Stimulated activated CD4-positive, alpha-beta T cell treated with anti-CD3 and anti-CD28 coated beads, Interleukin-1b, Interleukin-23, amount 100 ng/mL, for 1 hour (primary cell): ENCODE data around the gene FAM25A.
A peak's percentile ranks its signal among the peaks of the same experiment; 100 is the strongest.
"Not testable (repeated sequence)": the region's sequence is repeated elsewhere in the genome, so short reads cannot be mapped to it uniquely, and the experiment has no call there.

Experiments
- DNase-seq, 2 donors: peaks; one replicate each; pipeline ENCODE4 v3.0.0-alpha.2; 2020; ENCODE audit warnings: low read depth in 2 of 2

The FAM25A gene

GRCh38 chr10:87020056-87020455 lies at the start of gene FAM25A:
Gene FAM25A (plus strand): TSS chr10:87020294. CDS start chr10:87020325, 31 bp downstream.
- DNase-seq = not testable (repeated sequence)

DNA sequence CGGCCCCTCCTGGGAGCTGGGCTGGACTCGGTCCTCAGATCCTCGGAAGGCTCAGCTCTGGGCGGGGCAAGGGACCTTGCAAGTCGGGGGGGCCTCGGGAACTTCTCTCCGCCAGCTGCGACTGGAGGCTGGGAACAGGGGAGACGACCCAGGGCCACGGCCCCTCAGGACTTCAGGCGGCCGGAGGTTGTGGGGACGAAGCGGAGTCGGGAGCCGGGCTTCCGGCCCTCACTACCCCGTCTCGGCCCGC lies 49.2 kb upstream of the FAM25A start:
- DNase-seq = no peak

DNA sequence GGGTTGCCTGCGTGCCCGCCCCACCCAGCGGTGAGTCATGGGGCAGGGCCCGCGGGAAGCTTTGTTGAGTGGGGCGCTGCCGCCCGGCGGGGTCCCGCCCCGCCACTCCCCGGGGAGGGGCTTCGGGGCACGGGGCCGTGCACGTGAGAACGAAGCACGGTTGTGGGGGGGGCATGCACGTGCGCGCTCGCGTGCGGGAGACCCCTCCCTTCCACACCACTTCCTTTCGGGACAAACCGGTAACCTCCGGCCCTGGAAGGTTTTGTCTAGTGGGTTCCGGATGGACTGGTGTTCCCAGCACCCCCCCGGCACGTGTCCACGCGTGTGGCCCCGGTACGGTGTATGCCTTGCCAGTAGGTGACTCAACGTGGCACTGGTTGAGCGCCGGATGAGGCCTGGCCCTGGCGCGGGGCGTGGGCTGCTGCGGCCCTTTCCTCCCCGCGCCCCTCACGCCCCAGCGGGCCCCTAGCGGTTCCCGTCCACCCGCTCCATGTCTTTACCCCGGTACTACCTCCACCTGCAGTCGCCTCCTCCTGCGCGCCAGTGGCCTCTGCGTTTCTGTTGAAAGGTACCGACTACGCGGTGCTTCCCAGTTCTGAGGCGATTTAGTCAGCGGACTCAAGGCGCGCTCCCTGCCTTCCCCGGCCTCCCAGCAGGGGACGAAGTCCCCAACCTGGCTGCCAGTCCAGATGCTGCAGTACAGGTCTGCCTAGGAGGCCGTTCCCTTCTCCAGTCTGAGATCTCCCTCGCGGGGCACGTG lies 48.7 kb upstream of the FAM25A start:
- DNase-seq = peak; percentile 72 to 81

GRCh38 chr10:86972613-86973380 lies 47.3 kb upstream of the FAM25A start:
- DNase-seq = no peak

DNA sequence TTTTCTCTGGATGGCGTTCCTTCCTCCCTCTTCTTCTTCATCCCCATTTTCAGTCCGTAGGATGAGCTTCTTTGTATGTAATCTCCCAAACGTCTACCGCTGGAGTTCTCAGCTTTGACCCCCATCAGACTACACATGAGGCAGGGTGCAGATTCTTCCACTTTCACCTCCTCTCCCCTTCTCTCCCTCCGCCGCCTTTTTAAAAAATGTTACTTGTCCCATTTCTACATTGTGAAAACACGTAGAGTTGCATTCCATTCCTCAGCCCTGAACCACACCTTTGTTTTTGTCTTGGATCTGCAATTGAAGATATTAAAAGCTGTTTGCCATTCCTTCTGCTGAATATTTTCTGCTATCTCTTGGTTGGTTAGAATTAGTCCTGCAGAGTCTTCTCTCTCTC lies 45.6 kb upstream of the FAM25A start:
- no peak for DNase-seq

GRCh38 chr10:86976362-86977056 lies 43.6 kb upstream of the FAM25A start:
- DNase-seq = no peak

- DNase-seq = not testable (repeated sequence)
Observed at GRCh38 chr10:86978457-86978856, 41.6 kb upstream of the FAM25A start.

- no peak for DNase-seq
Observed at GRCh38 chr10:86979296-86979818, 40.7 kb upstream of the FAM25A start.

- DNase-seq = no peak
Observed at GRCh38 chr10:86979977-86980448, 40.1 kb upstream of the FAM25A start.

- not testable (repeated sequence) for DNase-seq
Observed at GRCh38 chr10:86981020-86981419, 39.1 kb upstream of the FAM25A start.

DNA sequence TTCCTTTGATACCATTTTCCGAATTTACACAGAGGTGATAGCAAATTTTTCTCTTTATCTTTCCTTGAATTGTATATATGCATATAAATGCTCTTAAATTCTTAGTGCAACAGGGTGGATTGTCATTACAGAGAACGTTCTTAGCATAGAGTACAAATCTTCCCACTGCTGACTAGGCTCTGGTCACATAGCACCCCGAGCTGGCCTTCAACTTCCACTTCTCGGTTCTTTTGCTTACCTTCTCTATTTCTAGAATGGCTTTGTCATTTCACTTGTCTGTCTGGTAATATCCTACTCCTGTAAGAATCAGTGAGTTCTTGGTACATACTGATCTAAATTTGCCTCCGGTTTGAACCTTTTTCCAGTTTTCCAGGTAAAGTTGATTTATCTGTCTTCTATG lies 38.4 kb upstream of the FAM25A start:
- no peak for DNase-seq

- not testable (repeated sequence) for DNase-seq
Observed at GRCh38 chr10:86984498-86984897, 35.6 kb upstream of the FAM25A start.

DNA sequence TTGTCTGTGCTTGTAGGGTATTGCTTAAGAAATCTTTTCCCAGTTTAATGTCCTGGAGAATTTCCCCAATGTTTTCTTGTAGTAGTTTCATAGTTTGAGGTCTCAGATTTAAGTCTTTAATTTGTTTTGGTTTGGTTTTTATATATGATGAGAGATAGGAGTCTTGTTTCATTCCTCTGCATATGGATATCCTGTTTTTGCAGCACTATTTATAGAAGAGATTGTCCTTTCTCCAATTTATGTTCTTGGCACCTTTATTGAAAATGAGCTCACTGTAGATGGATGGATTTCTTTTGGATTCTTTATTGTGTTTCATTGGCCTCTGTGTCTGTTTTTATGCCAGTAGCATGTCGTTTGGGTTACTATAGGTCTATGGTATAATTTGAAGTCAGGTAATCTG lies 31.6 kb upstream of the FAM25A start:
- no peak for DNase-seq

GRCh38 chr10:86991362-86991761 lies 28.7 kb upstream of the FAM25A start:
- DNase-seq = not testable (repeated sequence)

GRCh38 chr10:86992456-86992855 lies 27.6 kb upstream of the FAM25A start:
- DNase-seq = no peak

- DNase-seq = no peak
Observed at GRCh38 chr10:86992929-86993328, 27.2 kb upstream of the FAM25A start.

DNA sequence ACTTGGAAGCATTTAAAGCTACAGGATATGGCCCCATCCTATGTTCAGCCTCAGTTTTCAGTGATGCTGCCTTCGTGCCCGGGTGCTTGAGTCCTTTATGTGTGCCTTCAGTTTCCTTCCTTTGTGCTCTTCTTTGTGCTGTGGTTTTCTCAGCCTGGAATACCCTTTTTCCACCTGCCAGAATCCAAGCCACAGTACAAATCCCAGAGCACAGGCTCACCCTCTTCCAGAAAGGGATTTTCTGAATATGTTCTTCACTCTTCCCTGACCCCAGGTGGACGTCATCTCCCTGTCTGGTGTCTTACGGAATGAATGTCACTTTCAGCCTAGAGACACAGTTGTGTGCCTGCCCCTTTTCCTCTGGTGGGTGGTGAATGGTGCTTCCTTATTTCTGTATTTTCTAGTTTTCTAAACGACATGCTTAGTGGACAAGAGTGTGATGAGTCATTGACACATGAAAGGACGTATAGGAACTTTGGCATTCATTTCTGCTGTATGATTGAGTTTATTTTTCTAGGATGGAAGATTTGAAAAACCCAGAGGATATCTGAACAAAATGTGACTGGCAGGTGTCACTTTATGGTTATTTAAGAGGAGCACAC lies 20.2 kb upstream of the FAM25A start:
- not testable (repeated sequence) for DNase-seq

DNA sequence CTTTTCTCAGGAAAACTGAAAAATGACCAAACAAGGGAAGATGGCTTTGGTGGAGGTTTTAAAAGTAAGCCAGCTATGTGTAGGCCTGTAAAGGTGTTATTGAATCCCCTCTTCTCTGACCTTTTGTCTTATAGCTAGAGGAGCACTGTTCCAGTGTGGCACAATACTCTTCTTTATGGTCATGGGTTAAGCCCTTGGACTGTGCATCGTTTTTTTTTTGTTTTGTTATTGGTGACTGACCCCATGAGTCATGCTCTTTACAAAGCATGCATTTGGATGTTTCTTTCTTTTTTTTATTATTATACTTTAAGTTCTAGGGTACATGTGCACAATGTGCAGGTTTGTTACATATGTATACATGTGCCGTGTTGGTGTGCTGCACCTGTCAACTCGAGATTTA lies 19.6 kb upstream of the FAM25A start:
- DNase-seq = no peak

DNA sequence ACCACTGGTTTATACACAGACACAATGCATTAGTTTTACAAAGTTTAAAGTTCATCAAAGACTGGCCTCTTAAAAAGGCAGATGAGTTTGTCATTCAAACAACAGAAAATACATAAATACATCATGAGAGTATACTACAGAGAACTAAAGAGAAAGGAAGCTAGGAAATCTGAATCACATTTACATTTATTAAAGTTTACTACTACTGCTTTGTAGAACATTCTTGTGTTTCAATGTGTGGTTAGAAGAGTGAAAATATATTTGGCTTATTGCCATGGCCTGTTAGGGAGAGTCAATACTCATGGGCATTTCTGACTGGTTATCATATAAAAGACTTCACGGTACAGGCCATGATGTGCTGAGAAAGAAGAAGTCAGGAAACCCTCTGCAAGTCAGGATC lies 13.0 kb upstream of the FAM25A start:
- DNase-seq = not testable (repeated sequence)

DNA sequence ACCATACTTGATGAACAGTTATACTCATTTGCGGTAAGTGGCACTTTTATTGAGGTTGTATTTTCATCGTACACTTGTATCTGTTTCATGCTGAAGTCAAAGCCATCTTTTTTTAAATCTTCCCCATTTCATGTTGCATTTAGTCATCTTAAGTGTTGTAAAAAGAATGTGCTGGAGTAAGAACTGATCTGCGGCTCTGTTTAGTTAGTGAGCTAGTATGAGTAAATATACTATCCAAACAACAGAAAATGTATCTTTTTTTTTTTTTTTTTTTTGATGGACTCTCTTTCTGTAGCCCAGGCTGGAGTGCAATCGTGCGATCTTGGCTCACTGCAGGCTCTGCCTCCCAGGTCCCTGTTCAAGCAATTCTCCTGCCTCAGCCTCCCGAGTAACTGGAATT lies 12.4 kb upstream of the FAM25A start:
- DNase-seq = not testable (repeated sequence)

DNA sequence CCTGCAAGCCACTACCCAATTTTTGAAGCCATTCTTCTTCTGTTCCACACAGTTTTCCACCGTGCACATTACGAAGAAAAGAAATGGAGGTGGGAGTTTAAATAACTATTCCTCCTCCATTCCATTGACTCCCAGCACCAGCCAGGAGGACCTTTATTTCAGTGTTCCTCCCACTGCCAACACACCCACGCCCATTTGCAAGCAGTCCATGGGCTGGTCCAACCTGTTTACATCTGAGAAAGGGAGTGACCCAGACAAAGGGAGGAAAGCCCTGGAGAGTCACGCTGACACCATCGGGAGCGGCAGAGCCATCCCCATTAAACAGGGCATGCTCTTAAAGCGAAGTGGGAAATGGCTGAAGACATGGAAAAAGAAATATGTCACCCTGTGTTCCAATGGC lies 11.8 kb upstream of the FAM25A start:
- not testable (repeated sequence) for DNase-seq

GRCh38 chr10:87009134-87009696 lies 10.9 kb upstream of the FAM25A start:
- not testable (repeated sequence) for DNase-seq
